Measurements from ENCODE around the gene FBN2.

The FBN2 gene

DNA sequence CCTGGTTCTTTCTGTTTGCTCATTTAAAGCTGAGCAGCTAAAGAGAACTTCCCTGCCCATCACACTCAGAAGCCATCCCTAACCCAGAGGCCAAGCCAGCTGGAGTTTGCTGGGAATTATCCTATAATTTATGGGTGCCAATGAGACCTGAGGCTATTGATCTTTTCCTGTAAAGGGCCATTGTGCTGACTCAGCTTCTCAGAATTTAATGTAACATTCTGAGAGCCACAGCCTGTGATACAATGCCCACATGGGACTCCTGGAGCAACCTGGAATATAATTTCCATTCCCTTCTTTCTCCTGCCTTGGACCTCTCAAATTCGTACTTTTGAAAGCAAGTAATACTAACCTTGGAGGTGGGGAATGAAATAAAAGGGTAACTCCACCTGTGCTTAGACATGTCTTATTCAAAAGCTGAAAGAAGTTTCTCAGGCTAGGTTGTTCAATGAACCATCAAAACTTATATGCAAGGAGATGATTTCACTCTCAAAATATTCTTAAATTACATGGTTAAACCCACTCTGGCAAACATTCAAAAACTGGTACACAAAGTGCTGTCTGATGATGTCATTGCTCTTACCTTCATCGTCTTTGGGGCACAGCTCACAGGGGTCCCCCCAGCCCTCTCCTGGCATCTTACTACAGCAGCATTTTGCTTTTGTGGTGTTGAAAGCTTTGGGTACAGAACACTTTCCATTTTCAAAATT, 247.7 kb downstream of the FBN2 start:
- DNase-seq = no peak

- no peak for DNase-seq
Measured at GRCh38 chr5:128287740-128288139, 250.3 kb downstream of the FBN2 start.

- DNase-seq = peak; percentile 52
Measured at GRCh38 chr5:128284236-128284635, 253.8 kb downstream of the FBN2 start.

DNA sequence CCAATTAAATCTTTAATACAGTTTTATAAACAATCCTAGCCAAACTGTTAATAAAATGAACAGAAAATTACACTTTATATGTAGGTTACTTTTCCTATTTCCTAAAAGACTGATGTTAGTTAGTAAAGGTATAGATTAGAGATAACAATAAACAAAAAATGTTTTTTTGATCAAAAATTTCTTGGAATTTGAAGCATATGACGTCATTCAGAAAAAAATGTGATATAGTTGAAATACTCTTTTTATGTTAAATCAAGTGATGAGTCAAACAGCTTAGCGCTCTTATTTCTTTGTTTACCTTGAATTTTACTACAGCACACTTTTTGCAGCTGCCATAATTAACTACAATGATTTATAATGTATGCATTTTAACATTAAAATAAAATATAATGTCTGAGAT, 258.7 kb downstream of the FBN2 start:
- DNase-seq = no peak

DNA sequence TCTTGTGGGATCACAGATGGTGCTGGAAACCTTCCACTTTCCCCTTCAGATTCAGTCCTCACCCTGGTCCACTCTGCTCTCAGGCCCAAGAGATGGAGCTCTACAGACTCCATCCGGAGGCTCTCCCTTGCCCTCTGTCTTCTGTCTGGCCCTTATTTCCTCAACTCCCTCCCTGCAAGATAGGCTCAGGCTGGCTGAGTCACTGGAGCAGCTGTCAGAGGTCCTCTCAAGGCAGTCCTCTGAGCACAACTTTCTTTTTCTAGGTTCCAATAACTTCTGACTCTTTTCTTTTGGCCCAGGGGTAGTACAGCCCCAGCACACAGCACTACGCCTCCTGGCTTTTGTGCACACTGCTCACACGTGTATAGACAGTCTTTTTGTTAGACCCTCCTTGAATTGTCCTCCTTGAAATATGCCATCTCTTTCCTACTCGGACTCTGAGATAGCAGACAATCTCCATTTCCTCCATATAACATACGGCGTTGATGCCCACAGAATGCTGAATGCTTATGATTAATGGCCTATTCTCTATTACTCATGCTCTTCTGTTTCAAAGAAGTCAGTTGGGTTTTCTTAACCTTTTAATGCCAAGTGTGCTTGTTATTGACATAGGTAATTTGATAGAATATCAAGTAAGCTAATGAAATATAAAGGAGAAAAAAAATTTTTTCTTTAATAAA, 261.4 kb downstream of the FBN2 start:
- DNase-seq = no peak

- DNase-seq = peak; percentile 76
Measured at GRCh38 chr5:128274441-128274840, 263.6 kb downstream of the FBN2 start.

DNA sequence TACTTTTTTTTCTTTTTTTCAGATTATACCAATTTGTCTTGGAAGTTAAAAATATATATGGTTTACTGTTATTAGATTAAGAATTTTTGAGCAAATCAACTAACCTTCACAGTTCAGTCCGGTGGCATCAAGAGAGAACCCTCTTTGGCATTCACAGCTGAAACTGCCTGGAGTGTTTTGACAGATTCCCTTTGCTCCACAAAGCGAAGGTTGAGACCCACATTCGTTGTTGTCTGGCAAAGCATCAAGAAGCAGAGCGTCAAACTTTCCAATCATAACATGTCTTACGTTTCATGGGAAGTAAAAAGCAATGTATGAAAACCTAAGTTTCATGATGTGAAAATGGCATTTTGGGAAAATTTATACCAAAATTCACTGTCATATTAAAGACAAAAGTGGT, 264.3 kb downstream of the FBN2 start:
- no peak for DNase-seq

DNA sequence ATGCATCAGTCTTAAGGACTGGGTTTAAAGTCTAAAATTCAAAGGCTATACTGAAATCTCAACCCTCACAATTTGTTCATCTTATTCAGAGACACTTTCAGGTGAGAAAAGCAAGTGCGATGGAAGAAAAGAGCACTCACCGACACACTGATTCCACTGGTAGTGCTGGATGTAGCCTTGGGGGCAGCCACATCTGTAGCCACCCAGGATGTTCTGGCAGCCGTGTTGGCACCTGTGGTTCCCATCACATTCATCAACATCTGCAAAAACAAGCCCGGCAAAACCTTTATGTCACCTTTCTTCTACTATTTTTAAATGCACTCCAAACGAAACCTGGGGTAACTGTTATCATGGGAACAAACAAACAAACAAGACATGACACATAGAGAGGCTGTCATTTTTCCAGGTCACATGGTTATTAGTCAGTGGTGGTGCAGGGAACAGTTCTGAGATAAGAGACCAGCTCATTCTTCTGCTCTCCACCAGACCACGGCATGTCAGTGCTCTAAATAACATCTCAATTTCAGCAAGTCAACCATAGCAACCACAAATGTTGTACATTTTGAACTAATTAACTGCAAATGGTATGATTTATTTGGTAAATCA, 266.1 kb downstream of the FBN2 start:
- DNase-seq = no peak

DNA sequence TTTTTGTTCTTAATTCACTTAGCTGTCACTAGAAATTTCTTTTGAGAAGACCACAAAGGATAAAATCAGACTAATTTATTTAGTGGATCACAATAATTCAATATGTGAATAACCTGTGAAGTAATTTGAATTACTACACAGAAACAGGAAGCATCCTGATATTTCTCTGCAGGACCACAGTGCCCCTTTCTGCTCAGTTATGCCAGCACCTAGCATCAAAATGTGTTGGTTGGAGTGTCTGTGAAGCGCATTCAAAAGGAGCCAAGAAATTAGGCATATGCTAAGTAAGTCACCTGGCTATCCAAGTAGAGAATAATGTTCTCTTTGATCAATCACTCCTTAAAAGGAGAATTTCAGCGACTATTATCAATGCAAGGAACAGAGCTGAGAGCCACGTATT, 267.0 kb downstream of the FBN2 start:
- DNase-seq = no peak

- no peak for DNase-seq
Measured at GRCh38 chr5:128264564-128265360, 273.3 kb downstream of the FBN2 start.

DNA sequence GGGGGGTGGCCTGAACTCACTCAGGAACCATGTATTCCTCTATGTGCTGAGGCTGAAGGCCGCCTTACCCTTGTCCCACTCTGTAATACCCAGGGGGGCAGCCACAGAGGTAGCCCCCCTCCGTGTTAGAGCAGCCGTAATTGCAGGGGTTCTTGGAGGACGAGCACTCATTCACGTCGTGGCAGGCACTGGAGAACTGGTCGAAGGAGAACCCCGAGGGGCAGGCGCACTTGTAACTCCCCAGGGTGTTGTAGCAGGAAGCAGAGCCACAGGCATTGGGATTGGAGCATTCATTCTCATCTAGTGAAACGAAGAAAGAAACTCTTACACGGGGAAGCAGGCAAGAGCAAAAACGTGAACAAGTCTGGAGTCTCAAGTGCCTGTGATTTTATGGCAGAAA, 274.7 kb downstream of the FBN2 start:
- DNase-seq = no peak

GRCh38 chr5:128262911-128263310, 275.1 kb downstream of the FBN2 start:
- DNase-seq = no peak

DNA sequence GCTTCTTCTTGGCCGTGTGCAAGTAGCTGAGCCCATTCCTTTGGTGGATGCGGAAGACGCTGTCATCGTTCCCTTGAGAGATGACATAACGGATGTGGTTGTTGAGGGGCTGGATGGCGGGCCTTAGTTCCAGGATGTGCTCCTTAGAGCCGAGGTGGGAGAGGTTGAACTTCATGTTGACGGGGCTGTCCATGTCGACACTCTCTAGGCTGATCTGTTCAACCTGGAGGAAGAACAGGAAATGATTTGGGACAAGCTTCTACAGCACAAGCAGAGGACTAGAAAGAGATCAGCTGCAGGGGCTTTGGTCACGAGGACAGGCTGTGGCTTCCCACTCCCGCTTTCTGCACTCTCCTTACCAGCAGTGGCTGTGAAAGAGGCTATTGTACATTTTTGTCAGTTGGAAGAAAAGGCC, 278.4 kb downstream of the FBN2 start:
- no peak for DNase-seq

GRCh38 chr5:128258372-128258771, 279.7 kb downstream of the FBN2 start:
- DNase-seq = no peak

GRCh38 chr5:128257076-128257475, 281.0 kb downstream of the FBN2 start:
- no peak for DNase-seq

DNA sequence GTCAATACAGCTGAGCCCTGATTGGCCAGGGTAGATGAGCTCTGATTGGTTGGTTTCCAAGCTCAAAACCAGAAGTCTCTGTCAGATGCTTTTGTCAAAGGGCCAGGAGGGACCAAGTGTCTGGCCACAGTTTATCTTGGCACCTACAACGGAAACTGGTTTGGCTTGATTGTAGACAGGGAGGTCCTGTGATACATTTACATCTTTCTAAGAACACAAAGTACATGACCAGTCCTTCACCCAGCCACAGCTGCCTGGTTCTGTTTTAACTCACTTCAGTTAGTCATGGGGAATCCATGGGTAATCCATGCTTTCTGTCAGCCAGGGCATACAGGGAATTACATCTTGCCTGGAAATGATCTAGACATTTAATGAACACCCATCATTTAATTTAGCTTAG, 283.3 kb downstream of the FBN2 start:
- no peak for DNase-seq

- DNase-seq = no peak
Measured at GRCh38 chr5:128253880-128254279, 284.2 kb downstream of the FBN2 start.

- DNase-seq = no peak
Measured at GRCh38 chr5:128253161-128253560, 284.9 kb downstream of the FBN2 start.

DNA sequence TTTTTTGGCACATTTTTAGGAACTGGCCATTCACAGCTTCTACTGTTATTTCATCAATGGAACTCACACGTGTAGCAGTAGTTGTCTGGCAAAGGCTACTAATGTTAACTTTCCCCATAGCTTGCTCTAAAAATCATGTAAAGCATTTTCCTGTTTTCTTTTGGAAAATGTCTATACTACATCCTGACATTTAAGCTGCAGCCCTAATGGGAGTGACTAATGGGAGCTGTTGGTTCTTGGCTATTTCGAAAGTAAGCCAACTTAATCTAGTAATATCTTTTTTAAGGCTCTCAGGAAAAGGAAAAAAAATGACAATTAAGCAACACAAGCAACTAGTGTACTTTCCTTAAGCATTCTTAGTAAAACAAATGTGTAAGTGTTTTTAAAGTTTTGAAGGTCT, 285.3 kb downstream of the FBN2 start:
- no peak for DNase-seq

DNA sequence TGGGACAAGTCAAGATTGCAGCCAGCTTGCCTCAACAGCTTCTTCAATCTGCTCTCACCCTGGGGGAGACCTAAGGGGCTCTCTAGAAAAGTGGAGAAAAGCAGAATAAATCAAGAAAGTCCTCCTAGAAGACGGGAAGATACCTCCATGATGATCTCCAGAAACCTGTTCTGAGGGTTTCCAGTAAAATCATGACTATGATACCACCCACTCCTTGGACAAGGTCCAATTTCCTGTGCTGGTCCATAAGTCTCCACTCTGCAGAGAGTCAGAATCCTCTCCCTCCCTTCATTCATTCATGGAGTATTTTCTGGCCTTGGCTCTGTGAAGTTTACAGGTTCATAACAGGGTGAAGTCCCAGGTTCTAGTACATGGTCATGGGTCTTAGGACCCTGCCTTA, 285.8 kb downstream of the FBN2 start:
- DNase-seq = no peak

- no peak for DNase-seq
Measured at GRCh38 chr5:128245974-128246373, 292.1 kb downstream of the FBN2 start.

- DNase-seq = no peak
Measured at GRCh38 chr5:128243958-128244582, 294.0 kb downstream of the FBN2 start.

- DNase-seq = no peak
Measured at GRCh38 chr5:128241051-128241695, 296.9 kb downstream of the FBN2 start.
